OCI-LY1 (cell line): ENCODE results near the gene DIAPH2.

Source experiments
- CTCF ChIP-seq: fragments of 200-600 bp; sonication (generic), shearing (Covaris generic); IDR thresholded peaks from 2 replicates; pipeline ENCODE4 v1.5.1; 2017; ENCODE audit warnings: mild to moderate bottlenecking, antibody characterized with exemption, low read length, moderate library complexity, mixed read lengths
- EZH2 ChIP-seq: fragments of 200-600 bp; sonication (generic), shearing (Covaris generic); IDR thresholded peaks from 2 replicates; pipeline ENCODE4 v1.8.0; 2017; ENCODE audit warnings: borderline replicate concordance, mixed run types, mild to moderate bottlenecking, antibody characterized with exemption, low read length, moderate library complexity, mixed read lengths

GRCh38 chrX:97260679-97261078, 576.0 kb downstream of the DIAPH2 start:
- TF ChIP-seq CTCF (no peak), EZH2 (no peak)
